ENCODE results near the gene TNIK.

GRCh38 chr3:171218069-171218468 is 242.1 kb downstream of the TNIK start:
- TF ChIP-seq CTCF (conservative IDR thresholded peaks at IDR 0.05; ENCODE audit: low read depth, low read length) (no peak), EZH2 (IDR thresholded peaks at IDR 0.05; ENCODE audit: low read length, unreplicated experiment) (no peak)
